ENCODE measurements around the gene SLC4A3.

The SLC4A3 gene

DNA sequence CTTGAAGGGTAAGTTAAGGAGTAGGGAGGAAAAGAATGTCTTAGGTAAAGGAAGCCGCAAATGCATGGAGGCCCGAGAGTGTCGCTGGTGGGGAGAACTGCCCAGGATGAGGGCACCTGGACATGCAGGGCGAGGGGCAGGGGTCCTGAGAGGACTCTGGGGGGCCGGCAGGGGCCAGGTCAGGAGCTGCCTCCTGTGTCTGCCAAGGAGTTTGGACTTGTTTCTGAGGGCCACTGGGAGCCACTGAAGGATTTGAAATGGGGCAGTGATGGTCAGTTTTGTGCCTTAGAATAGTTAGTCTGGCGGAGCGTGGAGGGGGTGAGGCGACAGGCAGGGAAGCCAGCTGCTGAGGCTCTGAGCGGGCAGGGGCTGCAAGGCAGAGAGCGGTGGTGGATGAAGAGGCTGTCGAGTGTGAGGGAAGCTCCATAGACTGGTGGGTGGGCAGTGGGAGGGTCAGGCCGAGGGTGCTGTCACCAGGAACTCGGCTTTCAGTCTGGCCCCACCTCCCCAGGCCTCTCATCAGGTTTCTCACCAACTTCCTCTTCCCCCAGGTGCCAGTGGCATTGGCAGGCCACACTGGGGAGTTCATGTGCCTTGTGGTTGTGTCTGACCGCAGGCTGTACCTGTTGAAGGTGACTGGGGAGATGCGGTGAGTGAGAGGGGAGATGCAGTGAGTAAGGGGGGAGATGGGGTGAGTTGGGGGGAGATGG lies 14.7 kb upstream of the SLC4A3 start:
- peak; percentile 33 for DNase-seq

DNA sequence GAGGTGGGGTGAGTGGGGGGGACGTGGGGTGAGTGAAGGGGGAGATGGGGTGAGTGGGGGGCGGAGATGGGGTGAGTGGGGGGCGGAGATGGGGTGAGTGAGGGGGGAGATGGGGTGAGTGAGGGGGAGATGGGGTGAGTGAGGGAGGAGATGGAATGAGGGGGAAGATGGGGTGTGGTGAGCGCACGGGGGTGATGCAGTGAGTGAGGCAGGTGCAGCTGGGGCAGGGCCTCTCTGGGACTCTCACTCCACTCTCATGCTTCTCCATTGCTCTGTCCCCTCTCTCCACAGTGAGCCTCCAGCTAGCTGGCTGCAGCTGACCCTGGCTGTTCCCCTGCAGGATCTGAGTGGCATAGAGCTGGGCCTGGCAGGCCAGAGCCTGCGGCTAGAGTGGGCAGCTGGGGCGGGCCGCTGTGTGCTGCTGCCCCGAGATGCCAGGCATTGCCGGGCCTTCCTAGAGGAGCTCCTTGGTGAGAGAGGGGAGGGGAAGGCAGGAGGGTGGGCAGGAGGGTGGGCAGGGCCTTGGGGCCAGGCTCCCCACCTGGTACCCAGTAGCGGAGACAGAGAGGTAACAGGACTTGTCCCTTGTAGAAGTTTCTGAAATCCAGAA lies 13.9 kb upstream of the SLC4A3 start:
- no peak for DNase-seq

DNA sequence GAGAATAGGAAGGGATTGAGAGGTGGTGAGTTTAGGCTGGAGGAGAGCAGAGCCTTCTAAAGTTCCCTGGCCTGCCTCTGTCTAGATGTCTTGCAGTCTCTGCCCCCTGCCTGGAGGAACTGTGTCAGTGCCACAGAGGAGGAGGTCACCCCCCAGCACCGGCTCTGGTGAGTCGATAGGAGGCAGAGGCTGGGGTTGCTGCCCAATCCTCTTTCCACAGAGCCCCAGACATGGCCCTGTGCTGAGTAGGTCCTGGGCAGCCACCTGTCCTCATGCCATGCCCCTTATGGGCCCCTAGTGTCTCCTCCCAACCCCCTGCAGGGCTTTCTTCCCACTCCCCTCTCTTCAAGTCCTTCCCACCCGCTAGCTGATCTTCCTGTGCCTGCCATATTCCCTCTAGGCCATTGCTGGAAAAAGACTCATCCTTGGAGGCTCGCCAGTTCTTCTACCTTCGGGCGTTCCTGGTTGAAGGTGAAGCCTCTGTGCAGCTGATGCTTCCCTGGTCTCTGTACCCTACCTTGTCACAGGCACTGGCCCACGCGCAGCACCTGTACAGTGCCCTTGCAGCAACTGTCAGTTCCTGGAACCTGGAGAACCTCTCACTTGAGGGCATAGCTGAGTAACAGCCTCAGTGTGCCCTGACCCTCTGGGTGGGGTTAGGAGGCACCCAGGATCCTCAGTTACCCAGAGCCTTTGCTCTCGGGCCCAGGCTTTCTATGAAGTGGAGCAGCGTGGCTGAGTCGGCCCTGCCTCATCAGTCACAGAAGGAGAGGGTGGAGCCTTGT lies 13.2 kb upstream of the SLC4A3 start:
- DNase-seq, result no peak

DNA sequence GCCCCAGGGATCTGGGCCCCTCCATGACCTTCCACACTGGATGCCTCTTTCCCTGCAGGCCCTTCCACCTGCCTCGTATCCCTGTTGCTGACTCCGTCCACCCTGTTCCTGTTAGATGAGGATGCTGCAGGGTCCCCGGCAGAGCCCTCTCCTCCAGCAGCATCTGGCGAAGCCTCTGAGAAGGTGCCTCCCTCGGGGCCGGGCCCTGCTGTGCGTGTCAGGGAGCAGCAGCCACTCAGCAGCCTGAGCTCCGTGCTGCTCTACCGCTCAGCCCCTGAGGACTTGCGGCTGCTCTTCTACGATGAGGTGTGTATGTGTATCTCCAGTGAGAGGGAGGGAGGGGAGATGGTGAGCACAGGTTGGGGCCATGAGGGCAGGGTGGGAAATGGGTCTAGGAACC lies 12.4 kb upstream of the SLC4A3 start:
- DNase-seq, result no peak

DNA sequence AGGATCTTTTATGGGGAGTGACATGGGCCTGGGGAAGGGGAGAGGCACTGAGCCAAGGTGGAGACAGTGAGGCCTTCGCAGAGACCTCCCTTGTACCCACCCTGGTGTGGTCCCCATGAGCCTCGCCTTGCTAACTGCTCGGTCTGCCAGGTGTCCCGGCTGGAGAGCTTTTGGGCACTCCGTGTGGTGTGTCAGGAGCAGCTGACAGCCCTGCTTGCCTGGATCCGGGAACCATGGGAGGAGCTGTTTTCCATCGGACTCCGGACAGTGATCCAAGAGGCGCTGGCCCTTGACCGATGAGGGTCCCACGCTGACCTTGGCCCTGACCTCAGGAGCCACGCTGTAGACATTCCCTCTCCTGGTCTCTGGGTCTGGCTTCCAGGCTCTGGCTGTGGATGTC lies 11.5 kb upstream of the SLC4A3 start:
- no peak for DNase-seq

DNA sequence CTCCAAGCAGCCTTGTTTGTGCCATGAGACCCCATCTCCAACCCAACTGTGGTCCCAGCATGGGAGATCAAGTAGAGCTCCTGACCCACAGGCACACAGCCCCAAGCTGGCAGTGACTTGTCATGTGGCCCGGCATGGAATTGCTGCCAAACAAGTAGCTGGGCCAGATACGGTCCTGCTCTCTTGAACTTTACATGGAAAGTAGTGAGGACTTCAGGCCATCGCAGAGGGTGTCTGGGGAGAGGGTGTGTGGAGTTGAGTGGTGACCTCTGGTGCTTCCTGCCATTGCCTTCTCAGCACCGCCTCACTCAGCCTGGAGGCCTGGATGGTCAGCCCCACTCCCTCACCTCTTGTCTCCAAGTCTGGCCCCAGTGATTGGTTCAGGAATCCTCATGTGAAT lies 10.9 kb upstream of the SLC4A3 start:
- DNase-seq, result no peak

DNA sequence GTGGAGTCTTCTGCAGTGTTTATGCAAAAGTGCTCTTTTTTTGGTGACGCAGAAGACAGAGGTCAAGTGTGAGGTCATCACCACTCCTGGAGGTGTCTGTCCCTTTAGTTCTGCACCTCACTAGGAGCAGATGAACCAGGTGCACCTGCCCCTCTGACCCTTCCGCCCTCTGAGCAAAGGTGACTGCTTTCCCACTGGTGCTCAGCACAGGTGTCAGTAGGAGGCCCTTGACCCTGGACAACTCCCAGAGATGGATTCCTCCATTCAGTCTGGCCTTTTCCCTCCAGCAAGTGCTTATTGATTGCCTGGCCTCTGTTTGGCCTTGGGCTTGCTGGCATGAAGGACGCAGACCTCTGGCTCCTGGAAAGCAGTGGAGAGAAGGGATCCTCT lies 8.7 kb upstream of the SLC4A3 start:
- no peak for DNase-seq

DNA sequence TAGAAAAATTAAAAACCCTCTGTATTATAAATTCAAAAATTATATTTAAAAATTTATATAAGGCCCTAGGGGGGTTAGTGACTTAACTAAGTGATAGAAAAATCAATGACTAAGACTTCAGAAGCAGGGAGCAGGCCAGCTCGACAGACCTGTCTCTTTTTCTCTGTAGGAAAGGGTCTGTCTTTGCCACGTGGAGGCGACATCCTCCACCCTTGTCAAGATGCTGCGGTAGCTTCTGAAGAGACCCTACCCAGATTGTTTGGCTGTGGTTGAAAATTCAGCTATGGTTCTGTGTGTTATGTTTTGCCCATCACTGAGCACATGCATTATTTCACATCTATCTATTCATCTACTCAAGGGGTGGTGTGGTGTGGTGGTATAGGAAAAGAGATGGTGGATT lies 8.2 kb upstream of the SLC4A3 start:
- no peak for DNase-seq

DNA sequence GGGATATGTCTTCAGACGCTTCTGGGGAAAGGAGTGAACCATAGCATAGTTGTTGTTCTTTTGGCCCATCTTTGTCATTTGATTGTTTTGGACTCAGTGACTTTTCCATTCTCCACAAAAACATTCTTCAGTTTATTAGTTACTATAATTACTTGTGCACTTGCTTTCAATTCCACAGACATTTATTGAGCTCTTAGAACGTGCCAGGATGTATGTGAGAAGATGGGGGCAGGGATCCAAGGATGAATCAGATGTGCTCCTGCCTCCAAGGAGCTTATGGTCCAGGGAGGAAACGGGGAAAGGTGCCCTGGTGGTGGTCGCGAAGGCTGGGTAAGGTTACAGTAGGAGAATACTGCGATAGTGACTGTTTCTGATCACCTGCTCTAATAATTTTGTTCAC lies 6.9 kb upstream of the SLC4A3 start:
- DNase-seq, result no peak

DNA sequence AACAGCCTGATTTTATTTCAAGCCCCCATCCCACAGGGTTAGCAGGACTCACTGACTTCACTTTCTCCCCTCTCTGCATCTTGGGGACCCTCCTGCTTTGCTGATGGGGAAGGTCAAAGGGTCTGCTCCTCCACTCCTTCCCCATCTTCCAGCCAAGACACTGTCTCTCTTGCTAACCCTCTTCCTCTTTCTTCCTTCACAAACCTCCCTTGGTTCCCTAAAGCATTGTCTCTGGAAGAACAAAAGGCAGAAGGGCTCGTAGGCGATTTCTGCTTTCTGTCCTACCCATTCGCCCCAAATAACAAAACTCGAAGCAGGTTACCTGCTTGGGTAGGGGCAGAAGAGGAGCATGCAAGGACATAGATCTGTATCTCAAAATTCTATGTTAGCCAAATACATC lies 5.5 kb upstream of the SLC4A3 start:
- no peak for DNase-seq

DNA sequence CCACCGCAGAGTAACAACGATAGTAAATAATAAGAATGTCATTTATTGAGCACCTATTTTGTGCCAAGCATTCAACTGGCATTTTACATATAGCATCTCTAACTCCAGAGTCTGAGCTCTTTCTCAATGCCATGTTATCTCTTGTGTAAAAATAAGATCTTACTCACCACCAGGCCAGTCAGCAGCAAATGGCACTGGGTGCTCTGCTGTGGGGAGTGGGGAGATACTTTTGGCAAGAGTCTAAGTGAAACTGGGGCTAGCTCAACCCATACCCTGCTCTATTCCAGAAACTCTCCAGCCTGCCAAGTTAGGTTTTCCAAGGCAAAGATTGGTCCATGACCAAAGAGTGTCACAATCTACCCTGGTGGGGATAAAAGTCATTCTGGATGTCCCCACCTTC lies 5.0 kb upstream of the SLC4A3 start:
- DNase-seq, result no peak

DNA sequence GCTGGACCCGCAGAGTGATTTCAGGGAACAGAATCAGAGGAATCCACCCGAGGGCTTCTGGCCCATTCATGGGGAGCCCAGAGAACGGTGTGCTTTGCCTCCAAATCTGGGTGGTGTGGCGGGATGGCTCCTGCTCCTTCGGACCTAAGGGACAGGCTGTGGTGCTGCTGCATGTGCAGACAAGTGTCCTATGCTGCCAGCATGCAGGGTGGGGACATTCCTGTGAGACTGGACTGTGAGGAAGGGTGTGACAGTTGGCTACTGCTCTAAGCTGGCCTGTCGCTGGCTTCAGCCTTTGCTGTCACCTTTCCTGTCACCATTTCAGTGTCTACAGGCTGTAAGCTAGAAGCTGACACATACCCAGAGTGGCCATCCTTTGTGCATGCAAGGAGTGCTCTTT lies 2.9 kb upstream of the SLC4A3 start:
- DNase-seq, result no peak

DNA sequence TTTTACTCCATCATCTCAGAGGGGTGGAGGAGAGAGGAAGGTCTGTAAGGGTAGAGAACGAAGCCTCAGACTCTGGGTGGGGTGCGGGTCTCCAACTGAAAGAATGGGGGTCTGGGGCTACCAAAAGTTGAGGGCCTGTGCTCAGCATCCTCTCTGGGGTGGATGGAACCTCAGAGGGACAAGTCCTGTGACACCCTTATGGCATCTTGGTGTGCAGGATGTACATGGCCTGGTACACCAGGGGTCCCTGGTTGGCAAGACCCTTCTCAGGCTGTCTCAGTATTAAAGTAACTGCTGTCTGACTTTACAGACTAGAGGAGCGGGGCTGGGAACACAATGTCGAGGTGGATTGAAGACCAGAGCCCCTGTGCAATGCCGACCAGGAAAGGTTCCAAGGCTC lies 2.3 kb upstream of the SLC4A3 start:
- DNase-seq, result no peak

DNA sequence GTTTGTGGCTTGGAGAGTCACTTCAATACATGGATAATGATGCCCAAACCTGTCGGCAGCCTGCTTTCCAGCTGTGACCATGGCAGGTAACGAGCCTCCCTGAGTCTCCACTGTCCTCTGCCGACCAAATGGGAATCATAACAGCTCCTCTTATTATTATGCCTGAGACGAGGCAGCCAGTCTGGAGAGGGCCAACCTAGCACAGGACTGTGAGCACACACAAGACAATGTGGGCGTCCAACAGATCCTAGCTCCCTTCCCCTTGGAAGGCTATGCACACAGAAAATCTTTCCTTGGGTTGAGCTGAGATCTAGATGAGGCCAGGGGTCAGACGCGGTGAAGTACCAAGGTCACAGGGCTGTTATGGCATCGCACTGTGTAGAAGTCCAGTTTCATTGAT lies 890 bp upstream of the SLC4A3 start:
- DNase-seq, result no peak

DNA sequence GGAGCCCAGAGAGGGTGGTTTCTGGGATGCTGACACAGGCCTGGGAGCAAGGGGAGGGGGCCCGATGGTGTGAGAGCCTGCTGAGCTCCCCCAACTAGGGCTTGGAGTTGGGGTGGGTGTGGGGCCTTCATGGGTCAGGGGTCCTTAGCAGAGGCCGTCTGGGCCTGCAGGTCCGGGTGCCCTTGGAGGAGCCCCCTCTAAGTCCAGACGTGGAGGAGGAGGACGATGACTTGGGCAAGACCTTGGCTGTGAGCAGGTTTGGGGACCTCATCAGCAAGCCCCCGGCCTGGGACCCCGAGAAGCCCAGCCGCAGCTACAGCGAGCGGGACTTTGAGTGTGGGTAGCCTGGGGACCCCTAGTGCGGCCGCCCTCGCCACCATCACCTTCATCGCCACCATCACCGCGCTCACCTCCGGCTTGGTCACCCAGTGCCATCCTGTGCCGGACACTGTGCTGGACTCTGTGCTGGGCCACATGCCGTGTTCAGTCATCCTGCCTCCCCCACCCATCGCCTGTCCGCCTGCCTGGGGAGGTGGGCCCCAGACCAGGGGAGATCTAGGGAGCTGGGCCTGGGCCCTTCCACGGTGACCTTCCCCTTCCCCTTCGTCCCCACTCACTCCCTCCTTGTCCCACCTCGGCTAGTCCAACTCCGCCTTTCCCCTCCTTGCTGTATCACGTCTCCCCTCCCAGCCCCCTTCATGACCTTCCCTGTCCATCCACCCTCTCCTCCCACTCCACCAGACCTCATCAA lies 980 bp downstream of the SLC4A3 start:
- no peak for DNase-seq

DNA sequence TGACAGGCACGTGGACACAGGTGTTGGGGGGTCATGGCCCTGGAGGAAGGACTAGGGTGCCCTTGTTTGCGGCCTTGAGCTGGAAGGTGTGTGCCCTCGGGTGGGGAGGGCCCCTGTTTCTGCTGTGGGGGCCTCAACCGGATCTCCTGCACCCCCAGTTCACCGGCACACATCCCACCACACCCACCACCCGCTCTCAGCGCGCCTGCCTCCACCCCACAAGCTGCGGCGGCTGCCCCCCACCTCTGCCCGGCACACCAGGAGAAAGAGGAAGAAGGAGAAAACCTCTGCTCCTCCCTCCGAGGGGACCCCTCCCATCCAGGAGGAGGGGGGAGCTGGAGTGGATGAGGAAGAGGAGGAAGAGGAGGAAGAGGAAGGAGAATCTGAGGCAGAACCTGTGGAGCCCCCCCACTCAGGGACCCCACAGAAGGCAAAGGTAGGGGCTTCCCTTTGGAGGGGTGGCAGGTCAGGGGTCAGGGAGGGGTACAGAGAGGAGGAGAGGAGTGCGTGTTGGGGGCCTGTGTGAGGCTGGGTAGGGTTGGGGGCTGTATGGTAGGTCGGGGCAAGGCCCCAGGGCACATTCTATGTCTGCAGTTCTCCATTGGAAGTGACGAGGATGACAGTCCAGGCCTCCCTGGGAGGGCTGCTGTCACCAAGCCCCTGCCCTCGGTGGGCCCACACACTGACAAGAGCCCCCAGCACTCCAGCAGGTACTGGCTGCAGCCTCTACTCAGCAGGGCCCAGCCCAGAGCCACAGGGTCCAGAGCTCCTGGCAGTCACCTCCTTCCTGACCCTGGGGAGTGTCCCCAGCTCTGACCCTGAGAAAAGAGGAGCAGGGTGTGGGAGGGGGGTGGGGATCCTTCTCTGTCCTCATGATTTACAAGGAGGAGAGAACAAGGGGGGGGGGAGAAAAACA lies 1.8 kb downstream of the SLC4A3 start:
- DNase-seq, result no peak

DNA sequence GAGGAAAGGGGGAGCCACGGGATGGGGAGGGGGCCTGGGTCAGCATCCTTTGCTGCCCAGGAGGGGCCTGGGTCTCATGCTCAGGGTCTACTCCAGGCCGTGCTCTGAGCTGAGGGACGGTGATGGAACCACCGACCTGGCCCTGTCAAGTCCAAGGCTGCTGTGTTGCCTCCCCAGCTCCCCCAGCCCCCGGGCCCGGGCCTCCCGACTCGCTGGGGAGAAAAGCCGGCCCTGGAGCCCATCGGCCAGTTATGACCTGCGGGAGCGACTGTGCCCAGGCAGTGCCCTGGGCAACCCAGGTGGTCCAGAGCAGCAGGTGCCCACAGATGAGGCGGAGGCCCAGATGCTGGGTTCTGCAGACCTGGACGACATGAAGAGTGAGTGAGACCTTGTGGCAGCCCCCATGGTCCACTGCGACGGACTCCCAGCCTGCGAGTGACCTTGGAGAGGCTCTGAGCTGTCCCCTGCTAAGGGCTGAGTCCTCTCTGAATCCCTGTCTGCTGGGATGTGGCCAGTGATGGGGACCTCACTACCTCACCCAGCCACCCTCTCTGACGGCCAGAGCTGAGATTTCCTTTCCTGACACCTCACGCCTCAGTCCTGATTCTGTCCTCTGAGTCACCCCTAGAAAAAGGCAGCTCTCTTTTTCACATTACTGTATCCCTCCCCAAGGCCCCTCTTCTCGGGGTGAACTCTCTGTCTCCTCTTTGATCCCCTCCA lies 2.7 kb downstream of the SLC4A3 start:
- no peak for DNase-seq

DNA sequence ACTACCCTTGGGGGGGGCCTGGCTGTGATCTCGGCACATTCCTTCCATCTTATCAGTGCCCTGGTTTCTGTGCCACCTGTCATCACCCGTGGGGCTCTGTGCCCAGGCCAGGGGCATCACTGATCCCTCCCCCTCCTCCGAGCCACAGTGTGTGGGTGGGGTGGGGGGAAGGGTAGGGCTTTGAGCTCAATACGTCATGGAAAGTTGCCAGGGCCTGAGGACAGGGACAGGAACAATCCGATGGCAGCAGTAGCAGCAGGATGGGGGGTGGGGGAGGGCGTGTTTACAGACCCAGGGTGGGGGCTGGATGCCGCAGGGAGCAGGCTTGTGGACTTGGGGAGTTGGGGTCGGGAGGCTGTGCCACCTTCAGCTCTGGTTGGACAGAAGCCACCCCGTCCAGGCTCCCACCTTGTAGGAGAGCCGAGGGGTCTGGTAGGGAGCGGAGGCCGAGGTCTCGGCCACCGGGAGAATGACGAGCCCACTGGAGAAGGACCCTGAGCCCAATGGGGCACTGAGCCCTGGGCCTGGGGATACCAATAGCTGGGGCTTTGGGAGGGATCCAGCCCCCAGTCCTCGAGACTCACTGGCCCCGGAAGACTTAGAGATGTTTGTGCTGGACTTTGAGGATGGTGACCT lies 3.5 kb downstream of the SLC4A3 start:
- no peak for DNase-seq

DNA sequence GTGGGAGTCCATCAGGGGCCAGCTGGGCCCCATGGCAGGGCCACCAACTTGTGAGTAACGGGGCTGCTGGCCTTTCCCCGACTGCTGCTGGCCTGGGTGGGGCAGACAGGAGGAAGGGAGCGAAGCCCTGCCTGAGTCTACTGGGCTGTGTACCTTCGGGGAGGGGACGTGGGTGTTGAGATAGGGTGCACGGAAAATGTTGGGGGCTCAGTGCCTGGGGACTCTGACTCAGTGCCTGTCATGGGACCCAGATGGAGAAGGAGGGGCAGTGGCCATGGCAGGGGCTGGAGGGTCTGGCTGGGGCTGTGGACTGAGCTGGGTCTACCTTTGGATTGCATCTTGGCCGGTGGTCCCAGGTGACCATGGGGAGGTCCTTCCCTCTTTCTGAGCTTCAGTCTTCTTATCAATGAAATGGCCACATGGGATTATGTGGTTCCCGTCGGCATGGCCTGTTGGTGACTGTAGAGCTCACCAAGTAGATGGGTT lies 4.0 kb downstream of the SLC4A3 start:
- DNase-seq, result no peak

DNA sequence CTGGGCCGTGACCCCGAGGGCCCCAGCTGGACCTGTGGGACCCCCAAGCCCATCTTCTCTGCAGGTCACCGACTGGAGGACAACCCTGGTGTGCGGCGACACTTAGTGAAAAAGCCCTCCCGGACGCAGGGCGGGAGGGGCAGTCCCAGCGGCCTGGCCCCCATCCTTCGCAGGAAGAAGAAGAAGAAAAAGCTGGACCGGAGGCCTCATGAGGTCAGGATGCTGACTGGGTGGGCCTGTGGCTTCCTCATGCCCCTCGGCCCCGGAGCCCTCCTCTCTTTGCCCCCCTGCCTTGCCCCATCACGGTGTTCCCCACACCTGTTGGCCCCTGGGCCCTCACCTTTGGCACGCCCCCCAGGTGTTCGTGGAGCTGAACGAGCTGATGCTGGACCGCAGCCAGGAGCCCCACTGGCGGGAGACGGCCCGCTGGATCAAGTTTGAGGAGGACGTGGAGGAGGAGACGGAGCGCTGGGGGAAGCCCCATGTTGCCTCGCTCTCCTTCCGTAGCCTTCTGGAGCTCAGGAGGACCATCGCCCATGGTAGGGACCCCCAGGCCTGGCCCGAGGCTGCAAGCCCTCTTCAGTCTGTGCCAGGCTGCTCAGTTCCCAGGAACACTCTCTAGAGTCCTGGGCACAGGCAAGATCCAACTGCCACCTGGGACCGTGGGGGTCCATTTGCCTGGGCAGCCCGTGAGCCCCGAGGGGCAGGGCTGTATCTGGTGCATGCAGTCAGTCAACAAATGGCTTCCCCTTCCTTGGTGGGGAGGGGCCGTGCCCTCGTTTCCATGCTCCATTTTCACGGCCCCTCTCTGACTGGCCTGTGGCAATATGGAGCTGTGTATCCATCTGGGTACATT lies 4.7 kb downstream of the SLC4A3 start:
- DNase-seq, result no peak
